GM21619 (cell line): Measurements from ENCODE around the gene RAP1GAP2.
A peak's percentile ranks its signal among the peaks of the same experiment; 100 is the strongest.
"Not testable (repeated sequence)": the region's sequence is repeated elsewhere in the genome, so short reads cannot be mapped to it uniquely, and the experiment has no call there.

Source experiments
- ATAC-seq: cut with Tn5 transposase; IDR thresholded peaks from one replicate; pipeline ENCODE4 v1.9.1; 2021; ENCODE audit not compliant: unreplicated experiment

RAP1GAP2 gene

GRCh38 chr17:2814049-2814448, 17.8 kb downstream of the RAP1GAP2 start:
- ATAC-seq: no peak

GRCh38 chr17:2814481-2815341, 18.5 kb downstream of the RAP1GAP2 start:
- no peak for ATAC-seq

- no peak for ATAC-seq
Observed at GRCh38 chr17:2815781-2816185, 19.5 kb downstream of the RAP1GAP2 start.

- no peak for ATAC-seq
Observed at GRCh38 chr17:2816688-2817087, 20.4 kb downstream of the RAP1GAP2 start.

GRCh38 chr17:2819294-2819693, 23.1 kb downstream of the RAP1GAP2 start:
- not testable (repeated sequence) for ATAC-seq

- ATAC-seq: no peak
Observed at GRCh38 chr17:2819921-2820501, 23.8 kb downstream of the RAP1GAP2 start.

GRCh38 chr17:2821868-2822267, 25.6 kb downstream of the RAP1GAP2 start:
- ATAC-seq: no peak

- no peak for ATAC-seq
Observed at GRCh38 chr17:2822358-2822757, 26.1 kb downstream of the RAP1GAP2 start.

GRCh38 chr17:2825253-2825970, 29.2 kb downstream of the RAP1GAP2 start:
- no peak for ATAC-seq

GRCh38 chr17:2828397-2829038, 32.3 kb downstream of the RAP1GAP2 start:
- no peak for ATAC-seq

GRCh38 chr17:2830678-2831077, 34.4 kb downstream of the RAP1GAP2 start:
- ATAC-seq: no peak

- no peak for ATAC-seq
Observed at GRCh38 chr17:2835780-2836179, 39.5 kb downstream of the RAP1GAP2 start.

GRCh38 chr17:2837147-2837561, 40.9 kb downstream of the RAP1GAP2 start:
- ATAC-seq: peak; percentile 75

GRCh38 chr17:2841606-2842005, 45.4 kb downstream of the RAP1GAP2 start:
- ATAC-seq: no peak

GRCh38 chr17:2842464-2842863, 46.2 kb downstream of the RAP1GAP2 start:
- ATAC-seq: no peak

GRCh38 chr17:2844416-2844815, 48.2 kb downstream of the RAP1GAP2 start:
- no peak for ATAC-seq

GRCh38 chr17:2847381-2848333, 51.4 kb downstream of the RAP1GAP2 start:
- no peak for ATAC-seq

GRCh38 chr17:2849327-2849670, 53.1 kb downstream of the RAP1GAP2 start:
- no peak for ATAC-seq

- ATAC-seq: no peak
Observed at GRCh38 chr17:2850991-2851390, 54.8 kb downstream of the RAP1GAP2 start.

GRCh38 chr17:2851615-2852014, 55.4 kb downstream of the RAP1GAP2 start:
- no peak for ATAC-seq
